Stimulated activated CD8-positive, alpha-beta memory T cell treated with anti-CD3 and anti-CD28 coated beads, Interleukin-7, amount 100 ng/mL, for 24 hours (primary cell): ENCODE results near the gene ABCB7.
A peak's percentile ranks its signal among the peaks of the same experiment; 100 is the strongest.
"Not testable (repeated sequence)": the region's sequence is repeated elsewhere in the genome, so short reads cannot be mapped to it uniquely, and the experiment has no call there.

ENCODE experiments used
- DNase-seq: peaks from one replicate; pipeline ENCODE4 v3.0.0-alpha.2; 2020; ENCODE audit warnings: low read depth

ABCB7 gene

GRCh38 chrX:75155827-75156525, at the start of gene ABCB7:
ABCB7 (minus strand) TSS chrX:75156283; CDS start chrX:75156272, 11 bp downstream.
- DNase-seq, result peak; percentile 20

- DNase-seq, result not testable (repeated sequence)
These were observed 32.5 kb upstream of the ABCB7 start for GRCh38 chrX:75188415-75189206.

GRCh38 chrX:75181721-75182120, 25.6 kb upstream of the ABCB7 start:
- DNase-seq, result no peak

GRCh38 chrX:75179536-75180293, 23.6 kb upstream of the ABCB7 start:
- not testable (repeated sequence) for DNase-seq

GRCh38 chrX:75172257-75172890, 16.3 kb upstream of the ABCB7 start:
- DNase-seq, result not testable (repeated sequence)

GRCh38 chrX:75158054-75158453, 2.0 kb upstream of the ABCB7 start:
- no peak for DNase-seq

- no peak for DNase-seq
These were observed 455 bp upstream of the ABCB7 start for GRCh38 chrX:75156531-75156945.

GRCh38 chrX:75155447-75155826, 646 bp downstream of the ABCB7 start:
- no peak for DNase-seq

GRCh38 chrX:75154871-75155270, 1.2 kb downstream of the ABCB7 start:
- no peak for DNase-seq

- no peak for DNase-seq
These were observed 4.1 kb downstream of the ABCB7 start for GRCh38 chrX:75151827-75152592.

- DNase-seq, result no peak
These were observed 6.4 kb downstream of the ABCB7 start for GRCh38 chrX:75149654-75150053.

GRCh38 chrX:75132672-75133071, 23.4 kb downstream of the ABCB7 start:
- no peak for DNase-seq

- DNase-seq, result no peak
These were observed 24.0 kb downstream of the ABCB7 start for GRCh38 chrX:75131973-75132627.

- not testable (repeated sequence) for DNase-seq
These were observed 27.0 kb downstream of the ABCB7 start for GRCh38 chrX:75129069-75129468.

GRCh38 chrX:75118296-75118695, 37.8 kb downstream of the ABCB7 start:
- DNase-seq, result no peak

- DNase-seq, result no peak
These were observed 40.2 kb downstream of the ABCB7 start for GRCh38 chrX:75115707-75116413.

GRCh38 chrX:75114638-75115037, 41.4 kb downstream of the ABCB7 start:
- no peak for DNase-seq

GRCh38 chrX:75113664-75114063, 42.4 kb downstream of the ABCB7 start:
- no peak for DNase-seq

- no peak for DNase-seq
These were observed 48.1 kb downstream of the ABCB7 start for GRCh38 chrX:75107863-75108509.

GRCh38 chrX:75106772-75107171, 49.3 kb downstream of the ABCB7 start:
- no peak for DNase-seq
